Upper lobe of right lung (tissue), 1 donor: ENCODE data around the gene STX19. TPM values are rescaled to one million over a fixed set of nuclear protein-coding genes. Genes with fewer than 3 reads are reported as not detected.

Experiments
- total RNA-seq: library from RNA; stranded (reverse); fragmentation: NEBNext Ultra II Directional; extraction: Animal tissue kit (Norgen Biotek cat#: 25700); gene quantifications from one replicate; pipeline ENCODE4 v1.2.1, GENCODE V29; 2021
- donor health status: DM: no; HTN: yes; CAD: no; lungs with severe emphysema.

STX19 gene
- total RNA-seq, 1 donor from 2014 or later = 2.8 TPM

Other genes with a start within 250 kb of the STX19 start
- gene PROS1, start 54.7 kb downstream of the STX19 start, total RNA-seq = 70.5 TPM
- gene ARL13B, start 48.4 kb downstream of the STX19 start, total RNA-seq = 20.3 TPM
- gene DHFR2, start 34.3 kb upstream of the STX19 start, total RNA-seq = 8.1 TPM
- 18.0 TPM for gene NSUN3, start 34.5 kb upstream of the STX19 start, total RNA-seq